Psoas muscle (tissue), 8 donors: ENCODE measurements around the gene DHX57. TPM values are rescaled to one million over a fixed set of nuclear protein-coding genes. Genes with fewer than 3 reads are reported as not detected.

ENCODE experiments used
- ATAC-seq, 4 donors: fragments of 200-7000 bp; cut with Tn5 transposase; one replicate each; pipeline ENCODE4 v1.9.1; 2020; ENCODE audit warnings: moderate library complexity in 3 of 4, mild to moderate bottlenecking in 2 of 4
- DNase-seq, 2 donors: peaks; one replicate each; pipeline ENCODE4 v3.0.0-alpha.2; 2020
- H3K27ac ChIP-seq: fragments of 200-600 bp; one replicate; pipeline ENCODE4 v1.8.0; 2022
- H3K27me3 ChIP-seq, 3 donors: fragments of 200-600 bp in 1 of 3; one replicate each; pipeline versions ENCODE4 v1.6.1 to v1.8.0; 2013 to 2022; ENCODE audit warnings: low read length in 2 of 3, mild to moderate bottlenecking in 2 of 3, moderate library complexity in 1 of 3; ENCODE audit not compliant: insufficient read depth in 3 of 3
- H3K36me3 ChIP-seq, 2 donors: fragments of 200-600 bp in 1 of 2; one replicate each; pipeline versions ENCODE4 v1.6.1 to v1.8.0; 2013 to 2022; ENCODE audit warnings: low read depth in 1 of 2, mild to moderate bottlenecking in 1 of 2, moderate library complexity in 1 of 2; ENCODE audit not compliant: insufficient read depth in 1 of 2
- H3K4me1 ChIP-seq: fragments of 200-600 bp; one replicate; pipeline ENCODE4 v1.8.0; 2022
- H3K4me3 ChIP-seq: fragments of 200-600 bp; one replicate; pipeline ENCODE4 v1.8.0; 2022; ENCODE audit warnings: mild to moderate bottlenecking
- H3K9me3 ChIP-seq: fragments of 200-600 bp; one replicate; pipeline ENCODE4 v1.8.0; 2022
- WGBS, 3 donors: extraction: QIAGEN DNeasy Blood & Tissue Kit; methylation state at CpG; one replicate each; pipeline versions ENCODE4 v1.1.6 to v1.1.7; 2013; 5-methylcytosine and 5-hydroxymethylcytosine counted together
- intact Hi-C, 2 donors: fragments of 100-400 bp; cut with DNase I; formaldehyde crosslinking; loops; one replicate each; pipeline versions ENCODE4 v1.11.0 to v1.14.2; 2022
- long read RNA-seq, 2 donors: library from polyadenylated mRNA; unstranded; transcript quantifications; one replicate each; pipeline ENCODE4 v2.0.0, GENCODE V29; 2021
- polyA plus RNA-seq, 3 donors: library from polyadenylated mRNA; stranded (reverse); fragments of 200-250 nt; gene quantifications; one replicate each; pipeline ENCODE4 v1.2.3, GENCODE V29; 2013
- total RNA-seq, 4 donors: library from RNA; stranded (reverse); fragmentation: NEBNext Ultra II Directional in 2 of 4; extraction: Animal tissue kit (Norgen Biotek cat#: 25700) in 2 of 4; gene quantifications; one replicate each; pipeline versions ENCODE4 v1.2.1 to v1.2.4, GENCODE V29; 2021 to 2023
- TF ChIP-seq, protein P1 (sequence below): fragments of 200-600 bp; IDR thresholded peaks from one replicate; pipeline ENCODE4 v1.8.0; 2022; ENCODE audit warnings: antibody characterized with exemption
- donor health status: healthy with polysubstance abuse.
- donor health status: DM: no; HTN: no; CAD: no; lungs with moderate emphysema.
- donor health status: Bipolar disorder and iron deficiency.
- donor health status: healthy.
- donor health status: DM: yes; HTN: yes; CAD: no.
- donor health status: DM: no; HTN: no; CAD: no.
- donor health status: DM: no; HTN: no; CAD: no.
- donor health status: DM: yes; HTN: yes; CAD: no.

The DHX57 gene, protein sequence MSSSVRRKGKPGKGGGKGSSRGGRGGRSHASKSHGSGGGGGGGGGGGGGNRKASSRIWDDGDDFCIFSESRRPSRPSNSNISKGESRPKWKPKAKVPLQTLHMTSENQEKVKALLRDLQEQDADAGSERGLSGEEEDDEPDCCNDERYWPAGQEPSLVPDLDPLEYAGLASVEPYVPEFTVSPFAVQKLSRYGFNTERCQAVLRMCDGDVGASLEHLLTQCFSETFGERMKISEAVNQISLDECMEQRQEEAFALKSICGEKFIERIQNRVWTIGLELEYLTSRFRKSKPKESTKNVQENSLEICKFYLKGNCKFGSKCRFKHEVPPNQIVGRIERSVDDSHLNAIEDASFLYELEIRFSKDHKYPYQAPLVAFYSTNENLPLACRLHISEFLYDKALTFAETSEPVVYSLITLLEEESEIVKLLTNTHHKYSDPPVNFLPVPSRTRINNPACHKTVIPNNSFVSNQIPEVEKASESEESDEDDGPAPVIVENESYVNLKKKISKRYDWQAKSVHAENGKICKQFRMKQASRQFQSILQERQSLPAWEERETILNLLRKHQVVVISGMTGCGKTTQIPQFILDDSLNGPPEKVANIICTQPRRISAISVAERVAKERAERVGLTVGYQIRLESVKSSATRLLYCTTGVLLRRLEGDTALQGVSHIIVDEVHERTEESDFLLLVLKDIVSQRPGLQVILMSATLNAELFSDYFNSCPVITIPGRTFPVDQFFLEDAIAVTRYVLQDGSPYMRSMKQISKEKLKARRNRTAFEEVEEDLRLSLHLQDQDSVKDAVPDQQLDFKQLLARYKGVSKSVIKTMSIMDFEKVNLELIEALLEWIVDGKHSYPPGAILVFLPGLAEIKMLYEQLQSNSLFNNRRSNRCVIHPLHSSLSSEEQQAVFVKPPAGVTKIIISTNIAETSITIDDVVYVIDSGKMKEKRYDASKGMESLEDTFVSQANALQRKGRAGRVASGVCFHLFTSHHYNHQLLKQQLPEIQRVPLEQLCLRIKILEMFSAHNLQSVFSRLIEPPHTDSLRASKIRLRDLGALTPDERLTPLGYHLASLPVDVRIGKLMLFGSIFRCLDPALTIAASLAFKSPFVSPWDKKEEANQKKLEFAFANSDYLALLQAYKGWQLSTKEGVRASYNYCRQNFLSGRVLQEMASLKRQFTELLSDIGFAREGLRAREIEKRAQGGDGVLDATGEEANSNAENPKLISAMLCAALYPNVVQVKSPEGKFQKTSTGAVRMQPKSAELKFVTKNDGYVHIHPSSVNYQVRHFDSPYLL (N-terminal part only)
- 10 to 100 TPM; 11.6 to 15.3 (median 13.6) TPM for total RNA-seq
- 1 to 10 TPM; 7.7 to 8.7 (median 8.5) TPM for polyA plus RNA-seq
- long read RNA-seq, donor 1, partial matches to known transcripts = 7 of 7 reads
- long read RNA-seq, donor 1, other reads (novel, unspliced or antisense) = 0 of 7 reads
- long read RNA-seq, donor 2, full-length matches to known transcripts = 5 of 9 reads
- long read RNA-seq, donor 2, partial matches to known transcripts = 4 of 9 reads
- long read RNA-seq, donor 2, other reads (novel, unspliced or antisense) = 0 of 9 reads

DNA sequence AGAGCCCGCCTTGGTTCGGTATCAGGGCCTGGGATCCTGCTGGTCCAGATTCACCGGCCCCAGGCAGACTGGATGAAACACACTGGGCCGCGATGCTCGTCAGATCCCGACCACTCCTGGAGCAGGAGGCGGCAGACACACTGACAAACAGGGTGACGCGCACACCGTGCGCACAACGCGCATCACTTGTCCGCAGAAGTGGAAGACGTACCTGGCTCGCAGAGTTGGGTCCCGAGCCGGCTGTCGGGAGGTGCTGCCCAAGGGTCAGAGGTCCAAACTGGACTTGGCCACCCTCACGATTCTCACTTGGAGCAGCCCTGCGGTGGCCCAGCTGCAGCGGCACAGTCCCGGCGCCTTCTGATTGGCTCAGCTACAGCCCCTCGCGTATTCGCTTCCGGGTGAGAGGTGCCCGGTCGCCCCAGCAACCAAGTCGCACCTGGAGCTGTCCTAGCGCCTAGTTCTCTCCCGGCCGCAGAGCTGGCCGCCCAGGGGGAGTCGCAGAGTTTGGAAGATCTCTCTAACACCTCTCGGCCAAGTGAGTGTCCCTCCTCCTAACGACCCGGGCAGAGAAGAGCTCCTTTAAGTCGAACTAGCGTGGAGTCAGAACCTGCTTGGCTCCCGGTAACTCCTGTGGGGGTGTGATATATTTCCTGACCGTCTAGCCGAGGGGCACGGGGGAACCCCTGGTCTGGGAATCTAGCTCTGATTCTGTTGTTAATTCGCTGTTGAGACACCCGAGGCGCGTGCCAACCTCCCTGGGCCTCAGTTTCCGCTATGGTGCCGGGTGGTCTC is at the start of gene DHX57, which contains the start of gene MORN2:
TSS of gene DHX57 (minus strand) at position 359 of the 792 bp plus-strand sequence. CDS start 7,529 bp downstream, outside the sequence.
TSS of gene MORN2 (plus strand) at position 401 of the 792 bp plus-strand sequence.
- Histone ChIP-seq H3K9me3 (peaks cover 7% of the 10 kb centered on the region), H3K4me3 (peak within 1 kb of the TSS; percentile 96), H3K36me3 (peaks cover 0 to 8% of the 10 kb centered on the region in 2 donors), H3K4me1 (peaks cover 10% of the 10 kb centered on the region), H3K27ac (peak within 1 kb of the TSS; percentile 76), H3K27me3 (no peaks in the 10 kb centered on the region)
- WGBS, 3 donors = 0 to 1% (median 1%) methylated on average over 52 of the region's 52 CpGs
- intact Hi-C loops = no loop called here
- ATAC-seq (peak; percentile 99 to 100 (median 100)), DNase-seq (peak; percentile 88 to 95)
- TF ChIP-seq, protein P1, sequence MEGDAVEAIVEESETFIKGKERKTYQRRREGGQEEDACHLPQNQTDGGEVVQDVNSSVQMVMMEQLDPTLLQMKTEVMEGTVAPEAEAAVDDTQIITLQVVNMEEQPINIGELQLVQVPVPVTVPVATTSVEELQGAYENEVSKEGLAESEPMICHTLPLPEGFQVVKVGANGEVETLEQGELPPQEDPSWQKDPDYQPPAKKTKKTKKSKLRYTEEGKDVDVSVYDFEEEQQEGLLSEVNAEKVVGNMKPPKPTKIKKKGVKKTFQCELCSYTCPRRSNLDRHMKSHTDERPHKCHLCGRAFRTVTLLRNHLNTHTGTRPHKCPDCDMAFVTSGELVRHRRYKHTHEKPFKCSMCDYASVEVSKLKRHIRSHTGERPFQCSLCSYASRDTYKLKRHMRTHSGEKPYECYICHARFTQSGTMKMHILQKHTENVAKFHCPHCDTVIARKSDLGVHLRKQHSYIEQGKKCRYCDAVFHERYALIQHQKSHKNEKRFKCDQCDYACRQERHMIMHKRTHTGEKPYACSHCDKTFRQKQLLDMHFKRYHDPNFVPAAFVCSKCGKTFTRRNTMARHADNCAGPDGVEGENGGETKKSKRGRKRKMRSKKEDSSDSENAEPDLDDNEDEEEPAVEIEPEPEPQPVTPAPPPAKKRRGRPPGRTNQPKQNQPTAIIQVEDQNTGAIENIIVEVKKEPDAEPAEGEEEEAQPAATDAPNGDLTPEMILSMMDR = no peak

DNA sequence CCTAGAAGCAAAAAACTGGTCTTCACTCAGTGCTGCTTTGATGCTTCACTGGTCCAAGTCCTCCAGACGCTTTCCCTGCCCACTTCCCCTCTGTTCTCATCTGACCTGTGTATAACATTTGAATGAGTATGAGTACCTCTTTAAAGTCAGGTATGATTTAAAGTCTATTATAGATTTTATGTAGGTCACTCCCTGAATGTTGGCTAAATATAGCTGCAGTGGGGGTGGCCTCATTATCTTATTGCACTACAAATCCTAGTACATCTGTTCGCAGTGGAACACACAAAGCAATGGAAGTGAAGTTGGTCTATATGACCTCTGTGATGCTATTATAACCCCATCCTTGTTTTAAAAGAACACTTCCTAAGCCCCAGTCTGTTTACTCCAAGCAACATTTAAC is 47.2 kb upstream of the DHX57 start:
- 63 to 76% (median 64%) methylated on average over 2 of the region's 2 CpGs for WGBS, 3 donors
- ATAC-seq = peak; percentile 51 to 90 (median 84)
- H3K27me3 ChIP-seq = no peaks in the 10 kb centered on the region
- no peaks in the 10 kb centered on the region for H3K36me3 ChIP-seq
- intact Hi-C loops = no loop called here
- no peaks in the 10 kb centered on the region for H3K9me3 ChIP-seq
- H3K4me1 ChIP-seq = peaks cover 12% of the 10 kb centered on the region
- no peak overlapping the region for H3K27ac ChIP-seq
- no peak overlapping the region for H3K4me3 ChIP-seq
- TF ChIP-seq, protein P1 = no peak
- no peak for DNase-seq

DNA sequence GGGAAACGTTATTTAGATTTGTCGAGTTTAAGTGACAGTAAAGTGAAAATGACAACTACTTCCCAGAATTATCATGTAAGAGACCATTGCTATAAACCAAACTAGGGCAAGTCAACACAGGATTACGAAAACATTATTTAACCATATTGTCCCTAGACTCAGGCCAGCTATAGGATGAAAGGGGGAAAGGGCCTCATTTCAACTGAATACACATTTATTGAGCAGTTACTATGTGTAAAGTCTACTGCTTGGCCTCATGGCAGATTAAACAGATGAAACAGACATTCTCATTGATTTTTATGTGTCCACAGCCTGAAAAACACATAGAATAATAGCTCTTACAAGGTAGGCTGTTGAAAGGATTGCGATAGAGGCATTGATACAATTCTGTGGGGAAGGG is 46.7 kb upstream of the DHX57 start:
- H3K36me3 ChIP-seq = no peaks in the 10 kb centered on the region
- no peaks in the 10 kb centered on the region for H3K27me3 ChIP-seq
- no peak overlapping the region for H3K27ac ChIP-seq
- H3K9me3 ChIP-seq = no peaks in the 10 kb centered on the region
- H3K4me1 ChIP-seq = peaks cover 12% of the 10 kb centered on the region
- 92 to 96% (median 93%) methylated on average over 4 of the region's 4 CpGs for WGBS, 3 donors
- TF ChIP-seq, protein P1 = no peak
- intact Hi-C loops = no loop called here
- DNase-seq = no peak
- H3K4me3 ChIP-seq = no peak overlapping the region
- ATAC-seq = no peak
